Measurements from ENCODE around the gene NUP54.

NUP54 gene

GRCh38 chr4:76178296-76178695, 30.1 kb upstream of the NUP54 start:
- Histone ChIP-seq H3K27me3 (ENCODE audit: low read depth, low read length) (no peaks in the 10 kb centered on the region), H3K4me3 (ENCODE audit: low read length) (no peak overlapping the region), H3K4me1 (ENCODE audit: low read length) (no peaks in the 10 kb centered on the region; the same call in 1 of the 2 replicates), H4K20me1 (ENCODE audit: insufficient read depth, low read length) (no peaks in the 10 kb centered on the region), H3K79me2 (ENCODE audit: low read length) (no peaks in the 10 kb centered on the region), H3K9me3 (ENCODE audit: insufficient read depth, low read length) (no peaks in the 10 kb centered on the region), H3K4me2 (ENCODE audit: low read length) (no peak overlapping the region), H3K27ac (ENCODE audit: low read length) (no peak overlapping the region), H3K36me3 (replicated peaks; ENCODE audit: low read depth, low read length) (peaks cover 6% of the 10 kb centered on the region), H3K9ac (ENCODE audit: low read length) (no peak overlapping the region), H2AFZ (ENCODE audit: low read depth, low read length) (no peak overlapping the region)
- TF ChIP-seq, protein P1, sequence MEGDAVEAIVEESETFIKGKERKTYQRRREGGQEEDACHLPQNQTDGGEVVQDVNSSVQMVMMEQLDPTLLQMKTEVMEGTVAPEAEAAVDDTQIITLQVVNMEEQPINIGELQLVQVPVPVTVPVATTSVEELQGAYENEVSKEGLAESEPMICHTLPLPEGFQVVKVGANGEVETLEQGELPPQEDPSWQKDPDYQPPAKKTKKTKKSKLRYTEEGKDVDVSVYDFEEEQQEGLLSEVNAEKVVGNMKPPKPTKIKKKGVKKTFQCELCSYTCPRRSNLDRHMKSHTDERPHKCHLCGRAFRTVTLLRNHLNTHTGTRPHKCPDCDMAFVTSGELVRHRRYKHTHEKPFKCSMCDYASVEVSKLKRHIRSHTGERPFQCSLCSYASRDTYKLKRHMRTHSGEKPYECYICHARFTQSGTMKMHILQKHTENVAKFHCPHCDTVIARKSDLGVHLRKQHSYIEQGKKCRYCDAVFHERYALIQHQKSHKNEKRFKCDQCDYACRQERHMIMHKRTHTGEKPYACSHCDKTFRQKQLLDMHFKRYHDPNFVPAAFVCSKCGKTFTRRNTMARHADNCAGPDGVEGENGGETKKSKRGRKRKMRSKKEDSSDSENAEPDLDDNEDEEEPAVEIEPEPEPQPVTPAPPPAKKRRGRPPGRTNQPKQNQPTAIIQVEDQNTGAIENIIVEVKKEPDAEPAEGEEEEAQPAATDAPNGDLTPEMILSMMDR (IDR thresholded peaks at IDR 0.05; ENCODE audit: low read depth, low read length): no peak
- TF ChIP-seq EZH2phosphoT487 (IDR thresholded peaks at IDR 0.05; ENCODE audit: low read depth): no peak

DNA sequence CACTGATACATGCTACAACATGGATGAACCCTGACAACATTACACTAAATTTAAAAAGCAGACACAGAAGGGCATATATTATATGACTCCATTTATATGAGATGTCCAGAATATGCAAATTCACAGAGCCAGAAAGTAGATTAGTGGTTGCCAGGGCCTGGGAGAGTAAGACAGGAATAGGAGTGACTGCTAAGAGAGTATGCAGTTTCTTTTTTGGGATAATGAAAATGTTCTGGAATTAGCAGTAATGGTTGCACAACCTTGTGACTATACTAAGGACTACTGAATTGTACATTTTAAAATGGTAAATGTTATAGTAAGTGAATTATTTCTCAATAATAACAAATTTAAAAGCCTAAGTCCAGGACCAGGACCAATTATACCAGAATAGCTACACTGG, 29.5 kb upstream of the NUP54 start:
- no peaks in the 10 kb centered on the region; the same call in 1 of the 2 replicates for H3K4me1 ChIP-seq (ENCODE audit: low read length)
- no peaks in the 10 kb centered on the region for H3K79me2 ChIP-seq (ENCODE audit: low read length)
- H3K36me3 ChIP-seq (replicated peaks; ENCODE audit: low read depth, low read length): peaks cover 6% of the 10 kb centered on the region
- H3K4me2 ChIP-seq (ENCODE audit: low read length): no peak overlapping the region
- H4K20me1 ChIP-seq (ENCODE audit: insufficient read depth, low read length): no peaks in the 10 kb centered on the region
- H3K9me3 ChIP-seq (ENCODE audit: insufficient read depth, low read length): no peaks in the 10 kb centered on the region
- no peak for TF ChIP-seq EZH2phosphoT487 (IDR thresholded peaks at IDR 0.05; ENCODE audit: low read depth)
- TF ChIP-seq, protein P1 (IDR thresholded peaks at IDR 0.05; ENCODE audit: low read depth, low read length): no peak
- H3K4me3 ChIP-seq (ENCODE audit: low read length): no peak overlapping the region
- no peak overlapping the region for H2AFZ ChIP-seq (ENCODE audit: low read depth, low read length)
- H3K9ac ChIP-seq (ENCODE audit: low read length): no peak overlapping the region
- H3K27me3 ChIP-seq (ENCODE audit: low read depth, low read length): no peaks in the 10 kb centered on the region
- no peak overlapping the region for H3K27ac ChIP-seq (ENCODE audit: low read length)

DNA sequence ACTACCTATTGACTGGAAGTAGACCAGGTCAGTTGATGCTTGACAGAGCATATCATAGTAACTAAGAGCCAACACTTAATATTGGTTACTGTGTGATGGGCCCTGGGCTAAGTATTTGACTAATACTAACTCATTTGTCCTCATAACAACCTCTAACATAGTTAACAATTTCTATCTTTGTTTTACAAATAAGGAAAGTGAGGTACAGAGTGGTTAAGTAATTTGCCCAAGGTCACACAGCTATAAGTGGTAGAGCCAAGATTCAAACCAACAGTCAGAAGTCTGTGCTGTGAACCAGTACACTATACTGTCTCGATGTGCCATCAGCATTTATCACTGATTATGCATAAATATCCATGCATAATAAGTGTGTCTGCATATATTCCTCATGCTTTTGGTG, 27.1 kb upstream of the NUP54 start:
- no peaks in the 10 kb centered on the region for H4K20me1 ChIP-seq (ENCODE audit: insufficient read depth, low read length)
- no peaks in the 10 kb centered on the region; the same call in 1 of the 2 replicates for H3K4me1 ChIP-seq (ENCODE audit: low read length)
- no peaks in the 10 kb centered on the region for H3K27me3 ChIP-seq (ENCODE audit: low read depth, low read length)
- no peak overlapping the region for H3K4me3 ChIP-seq (ENCODE audit: low read length)
- no peak overlapping the region for H3K27ac ChIP-seq (ENCODE audit: low read length)
- H3K9me3 ChIP-seq (ENCODE audit: insufficient read depth, low read length): no peaks in the 10 kb centered on the region
- no peaks in the 10 kb centered on the region for H3K79me2 ChIP-seq (ENCODE audit: low read length)
- H3K4me2 ChIP-seq (ENCODE audit: low read length): no peak overlapping the region
- no peak overlapping the region for H3K9ac ChIP-seq (ENCODE audit: low read length)
- H2AFZ ChIP-seq (ENCODE audit: low read depth, low read length): no peak overlapping the region
- peaks cover 6% of the 10 kb centered on the region for H3K36me3 ChIP-seq (replicated peaks; ENCODE audit: low read depth, low read length)
- TF ChIP-seq, protein P1 (IDR thresholded peaks at IDR 0.05; ENCODE audit: low read depth, low read length): no peak
- TF ChIP-seq EZH2phosphoT487 (IDR thresholded peaks at IDR 0.05; ENCODE audit: low read depth): no peak

DNA sequence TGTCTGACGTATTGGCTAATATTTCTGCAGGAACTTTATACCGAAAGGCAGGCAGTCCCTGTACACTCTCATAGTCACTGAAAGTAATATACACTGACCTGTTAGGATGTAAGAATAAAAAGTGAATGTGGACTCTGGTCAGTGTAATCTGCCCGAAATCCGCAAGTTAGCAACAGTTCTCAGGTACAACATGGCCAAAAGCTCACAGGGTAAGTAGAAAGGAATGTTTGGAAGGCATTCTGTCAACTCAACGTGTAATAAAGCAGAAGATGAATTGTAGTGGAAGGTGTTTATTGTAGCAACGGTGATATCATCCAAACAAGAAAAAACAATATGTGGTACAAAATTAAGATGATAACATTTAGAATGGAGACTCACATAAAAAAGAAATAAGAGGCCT, 26.0 kb upstream of the NUP54 start:
- TF ChIP-seq, protein P1 (IDR thresholded peaks at IDR 0.05; ENCODE audit: low read depth, low read length): no peak
- TF ChIP-seq EZH2phosphoT487 (IDR thresholded peaks at IDR 0.05; ENCODE audit: low read depth): no peak
- Histone ChIP-seq H2AFZ (ENCODE audit: low read depth, low read length) (no peak overlapping the region), H4K20me1 (ENCODE audit: insufficient read depth, low read length) (no peaks in the 10 kb centered on the region), H3K4me2 (ENCODE audit: low read length) (no peak overlapping the region), H3K4me3 (ENCODE audit: low read length) (no peak overlapping the region), H3K36me3 (replicated peaks; ENCODE audit: low read depth, low read length) (peaks cover 6% of the 10 kb centered on the region), H3K9me3 (ENCODE audit: insufficient read depth, low read length) (no peaks in the 10 kb centered on the region), H3K79me2 (ENCODE audit: low read length) (no peaks in the 10 kb centered on the region), H3K4me1 (ENCODE audit: low read length) (no peaks in the 10 kb centered on the region; the same call in 1 of the 2 replicates), H3K9ac (ENCODE audit: low read length) (no peak overlapping the region), H3K27ac (ENCODE audit: low read length) (no peak overlapping the region), H3K27me3 (ENCODE audit: low read depth, low read length) (no peaks in the 10 kb centered on the region)
